NB4 (cell line): ENCODE data around the gene KRTAP10-9.
"Not testable (repeated sequence)": the region's sequence is repeated elsewhere in the genome, so short reads cannot be mapped to it uniquely, and the experiment has no call there.

Source experiments
- POLR2A ChIP-seq: IDR thresholded peaks from 2 replicates; pipeline ENCODE4 v1.6.1; 2011; ENCODE audit warnings: mild to moderate bottlenecking; ENCODE audit not compliant: insufficient read length; ENCODE audit errors: extremely low read depth
- TF ChIP-seq, protein P1 (sequence below): IDR thresholded peaks from one replicate; pipeline ENCODE4 v1.5.1; 2012; ENCODE audit warnings: low read depth, low read length
- TF ChIP-seq, protein P2 (sequence below): IDR thresholded peaks from 2 replicates; pipeline ENCODE4 v1.6.1; 2011; ENCODE audit warnings: low read depth, low read length

DNA sequence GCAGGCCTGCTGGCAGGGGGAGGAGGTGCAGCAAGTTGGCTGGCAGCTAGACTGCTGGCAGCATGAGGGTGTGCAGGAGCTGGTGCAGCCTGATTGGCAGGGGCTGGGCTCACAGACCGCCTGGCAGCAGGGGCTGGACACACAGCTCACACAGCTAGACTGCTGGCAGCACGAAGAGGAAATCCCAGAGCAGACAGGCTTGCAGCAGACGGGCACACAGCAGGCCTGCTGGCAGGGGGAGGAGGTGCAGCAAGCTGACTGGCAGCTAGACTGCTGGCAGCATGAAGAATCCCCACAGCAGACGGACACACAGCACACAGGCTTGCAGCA lies 35.1 kb upstream of the KRTAP10-9 start:
- TF ChIP-seq, protein P1, sequence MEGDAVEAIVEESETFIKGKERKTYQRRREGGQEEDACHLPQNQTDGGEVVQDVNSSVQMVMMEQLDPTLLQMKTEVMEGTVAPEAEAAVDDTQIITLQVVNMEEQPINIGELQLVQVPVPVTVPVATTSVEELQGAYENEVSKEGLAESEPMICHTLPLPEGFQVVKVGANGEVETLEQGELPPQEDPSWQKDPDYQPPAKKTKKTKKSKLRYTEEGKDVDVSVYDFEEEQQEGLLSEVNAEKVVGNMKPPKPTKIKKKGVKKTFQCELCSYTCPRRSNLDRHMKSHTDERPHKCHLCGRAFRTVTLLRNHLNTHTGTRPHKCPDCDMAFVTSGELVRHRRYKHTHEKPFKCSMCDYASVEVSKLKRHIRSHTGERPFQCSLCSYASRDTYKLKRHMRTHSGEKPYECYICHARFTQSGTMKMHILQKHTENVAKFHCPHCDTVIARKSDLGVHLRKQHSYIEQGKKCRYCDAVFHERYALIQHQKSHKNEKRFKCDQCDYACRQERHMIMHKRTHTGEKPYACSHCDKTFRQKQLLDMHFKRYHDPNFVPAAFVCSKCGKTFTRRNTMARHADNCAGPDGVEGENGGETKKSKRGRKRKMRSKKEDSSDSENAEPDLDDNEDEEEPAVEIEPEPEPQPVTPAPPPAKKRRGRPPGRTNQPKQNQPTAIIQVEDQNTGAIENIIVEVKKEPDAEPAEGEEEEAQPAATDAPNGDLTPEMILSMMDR: not testable (repeated sequence)
- TF ChIP-seq, protein P2, sequence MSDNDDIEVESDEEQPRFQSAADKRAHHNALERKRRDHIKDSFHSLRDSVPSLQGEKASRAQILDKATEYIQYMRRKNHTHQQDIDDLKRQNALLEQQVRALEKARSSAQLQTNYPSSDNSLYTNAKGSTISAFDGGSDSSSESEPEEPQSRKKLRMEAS: not testable (repeated sequence)
- TF ChIP-seq POLR2A: not testable (repeated sequence)
